HG03342 (cell line): ENCODE results near the gene MINAR1.

Source experiments
- ATAC-seq: cut with Tn5 transposase; IDR thresholded peaks from one replicate; pipeline ENCODE4 v1.9.1; 2021; ENCODE audit warnings: mild to moderate bottlenecking, moderate library complexity; ENCODE audit not compliant: unreplicated experiment

MINAR1 gene

GRCh38 chr15:79432345-79433275, 474 bp downstream of the MINAR1 start:
- ATAC-seq = no peak

GRCh38 chr15:79433276-79433990, 1.3 kb downstream of the MINAR1 start:
- ATAC-seq = no peak

- ATAC-seq = no peak
Measured at GRCh38 chr15:79434361-79434760, 2.2 kb downstream of the MINAR1 start.

GRCh38 chr15:79436037-79436780, 4.1 kb downstream of the MINAR1 start:
- ATAC-seq = no peak

GRCh38 chr15:79437275-79438000, 5.3 kb downstream of the MINAR1 start:
- no peak for ATAC-seq

- no peak for ATAC-seq
Measured at GRCh38 chr15:79439236-79439635, 7.1 kb downstream of the MINAR1 start.

- ATAC-seq = no peak
Measured at GRCh38 chr15:79440355-79440908, 8.3 kb downstream of the MINAR1 start.

- no peak for ATAC-seq
Measured at GRCh38 chr15:79442911-79443310, 10.8 kb downstream of the MINAR1 start.

GRCh38 chr15:79447060-79447459, 14.9 kb downstream of the MINAR1 start:
- no peak for ATAC-seq

- ATAC-seq = no peak
Measured at GRCh38 chr15:79450648-79451047, 18.5 kb downstream of the MINAR1 start.

- ATAC-seq = no peak
Measured at GRCh38 chr15:79451361-79451999, 19.3 kb downstream of the MINAR1 start.

- ATAC-seq = no peak
Measured at GRCh38 chr15:79452244-79453051, 20.3 kb downstream of the MINAR1 start.

GRCh38 chr15:79453446-79453845, 21.3 kb downstream of the MINAR1 start:
- no peak for ATAC-seq

- no peak for ATAC-seq
Measured at GRCh38 chr15:79454063-79454462, 21.9 kb downstream of the MINAR1 start.

GRCh38 chr15:79455361-79455760, 23.2 kb downstream of the MINAR1 start:
- ATAC-seq = no peak

GRCh38 chr15:79455943-79456342, 23.8 kb downstream of the MINAR1 start:
- ATAC-seq = no peak

- ATAC-seq = no peak
Measured at GRCh38 chr15:79458491-79458890, 26.4 kb downstream of the MINAR1 start.

GRCh38 chr15:79459666-79460065, 27.5 kb downstream of the MINAR1 start:
- no peak for ATAC-seq
